HepG2 (cell line): ENCODE measurements around the gene MRPL58. TPM values are rescaled to one million over a fixed set of nuclear protein-coding genes. Genes with fewer than 3 reads are reported as not detected.

Experiments used
- CAMTA2 ChIP-seq: sonication (generic); formaldehyde crosslinking; IDR thresholded peaks from 2 replicates; pipeline ENCODE4 v1.4.0; 2020; ENCODE audit warnings: mild to moderate bottlenecking, missing genetic modification reagents, borderline replicate concordance
- EED ChIP-seq: sonication (generic); formaldehyde crosslinking; IDR thresholded peaks from 2 replicates; pipeline ENCODE4 v1.5.0; 2020; ENCODE audit warnings: mild to moderate bottlenecking, missing genetic modification reagents
- FOXJ3 ChIP-seq: sonication (generic); formaldehyde crosslinking; IDR thresholded peaks from 2 replicates; pipeline ENCODE4 v1.4.0; 2020; ENCODE audit warnings: missing genetic modification reagents, mild to moderate bottlenecking, borderline replicate concordance
- ZNF224 ChIP-seq: sonication (generic); formaldehyde crosslinking; IDR thresholded peaks from 2 replicates; pipeline ENCODE4 v1.5.0; 2020; ENCODE audit warnings: mild to moderate bottlenecking, missing genetic modification reagents
- polyA plus RNA-seq, 8 experiments: library from polyadenylated mRNA; depleted of rRNA in 3 of 8; stranded (reverse) in 7 of 8; unstranded in 1 of 8; fragments of >200 nt; fragmentation: Illumina TruSeq in 4 of 8; extraction: Trizol in 4 of 8; gene quantifications; 2 replicates each; pipeline versions ENCODE4 v1.2.1 to v1.2.3, GENCODE V29; 2011 to 2016; ENCODE audit warnings: low read depth in 4 of 8, missing spikeins in 1 of 8, mixed read lengths in 1 of 8; ENCODE audit not compliant: insufficient read depth in 1 of 8
- total RNA-seq, 5 experiments: library from RNA; depleted of rRNA; stranded (reverse); fragments of >200 nt; fragmentation: Illumina TruSeq; extraction: Trizol; gene quantifications; 2 replicates each; pipeline ENCODE4 v1.2.3, GENCODE V29; 2016; ENCODE audit warnings: low read depth in 1 of 5
- TF ChIP-seq, protein P1 (sequence below): sonication (generic); formaldehyde crosslinking; IDR thresholded peaks from 2 replicates; pipeline ENCODE4 v1.9.0; 2021; ENCODE audit warnings: mild to moderate bottlenecking, missing genetic modification reagents
- TF ChIP-seq, protein P2 (sequence below): sonication (generic); formaldehyde crosslinking; IDR thresholded peaks from 2 replicates; pipeline ENCODE4 v1.5.0; 2020; ENCODE audit warnings: mild to moderate bottlenecking, low read depth, missing genetic modification reagents, borderline replicate concordance

Gene MRPL58
- total and polyA plus RNA-seq, 2 of the 13 experiments (the other 11 are each of a cell fraction or from before 2014, with no cell fraction given): 44.9 to 68.9 TPM

DNA sequence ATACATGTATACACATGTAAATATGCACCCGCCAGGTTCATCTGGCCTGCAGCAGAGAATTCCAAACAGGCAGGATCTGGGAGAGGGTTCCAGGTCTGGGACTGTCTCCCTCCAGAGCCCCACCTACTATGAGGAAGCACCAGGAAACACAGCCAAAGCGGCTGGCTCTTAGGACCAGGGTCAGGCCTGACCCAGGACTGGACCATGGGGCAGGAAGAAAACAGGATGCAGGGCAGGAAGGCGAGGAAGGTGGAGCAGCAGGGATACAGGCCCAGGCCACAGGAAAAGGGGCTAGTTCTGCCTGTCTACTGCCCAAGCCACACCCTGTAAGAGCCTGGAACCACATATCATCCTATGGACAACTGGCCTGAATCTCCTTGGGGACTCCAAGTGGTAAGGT lies 42.1 kb upstream of the MRPL58 start (continued):
- TF ChIP-seq, protein P1, sequence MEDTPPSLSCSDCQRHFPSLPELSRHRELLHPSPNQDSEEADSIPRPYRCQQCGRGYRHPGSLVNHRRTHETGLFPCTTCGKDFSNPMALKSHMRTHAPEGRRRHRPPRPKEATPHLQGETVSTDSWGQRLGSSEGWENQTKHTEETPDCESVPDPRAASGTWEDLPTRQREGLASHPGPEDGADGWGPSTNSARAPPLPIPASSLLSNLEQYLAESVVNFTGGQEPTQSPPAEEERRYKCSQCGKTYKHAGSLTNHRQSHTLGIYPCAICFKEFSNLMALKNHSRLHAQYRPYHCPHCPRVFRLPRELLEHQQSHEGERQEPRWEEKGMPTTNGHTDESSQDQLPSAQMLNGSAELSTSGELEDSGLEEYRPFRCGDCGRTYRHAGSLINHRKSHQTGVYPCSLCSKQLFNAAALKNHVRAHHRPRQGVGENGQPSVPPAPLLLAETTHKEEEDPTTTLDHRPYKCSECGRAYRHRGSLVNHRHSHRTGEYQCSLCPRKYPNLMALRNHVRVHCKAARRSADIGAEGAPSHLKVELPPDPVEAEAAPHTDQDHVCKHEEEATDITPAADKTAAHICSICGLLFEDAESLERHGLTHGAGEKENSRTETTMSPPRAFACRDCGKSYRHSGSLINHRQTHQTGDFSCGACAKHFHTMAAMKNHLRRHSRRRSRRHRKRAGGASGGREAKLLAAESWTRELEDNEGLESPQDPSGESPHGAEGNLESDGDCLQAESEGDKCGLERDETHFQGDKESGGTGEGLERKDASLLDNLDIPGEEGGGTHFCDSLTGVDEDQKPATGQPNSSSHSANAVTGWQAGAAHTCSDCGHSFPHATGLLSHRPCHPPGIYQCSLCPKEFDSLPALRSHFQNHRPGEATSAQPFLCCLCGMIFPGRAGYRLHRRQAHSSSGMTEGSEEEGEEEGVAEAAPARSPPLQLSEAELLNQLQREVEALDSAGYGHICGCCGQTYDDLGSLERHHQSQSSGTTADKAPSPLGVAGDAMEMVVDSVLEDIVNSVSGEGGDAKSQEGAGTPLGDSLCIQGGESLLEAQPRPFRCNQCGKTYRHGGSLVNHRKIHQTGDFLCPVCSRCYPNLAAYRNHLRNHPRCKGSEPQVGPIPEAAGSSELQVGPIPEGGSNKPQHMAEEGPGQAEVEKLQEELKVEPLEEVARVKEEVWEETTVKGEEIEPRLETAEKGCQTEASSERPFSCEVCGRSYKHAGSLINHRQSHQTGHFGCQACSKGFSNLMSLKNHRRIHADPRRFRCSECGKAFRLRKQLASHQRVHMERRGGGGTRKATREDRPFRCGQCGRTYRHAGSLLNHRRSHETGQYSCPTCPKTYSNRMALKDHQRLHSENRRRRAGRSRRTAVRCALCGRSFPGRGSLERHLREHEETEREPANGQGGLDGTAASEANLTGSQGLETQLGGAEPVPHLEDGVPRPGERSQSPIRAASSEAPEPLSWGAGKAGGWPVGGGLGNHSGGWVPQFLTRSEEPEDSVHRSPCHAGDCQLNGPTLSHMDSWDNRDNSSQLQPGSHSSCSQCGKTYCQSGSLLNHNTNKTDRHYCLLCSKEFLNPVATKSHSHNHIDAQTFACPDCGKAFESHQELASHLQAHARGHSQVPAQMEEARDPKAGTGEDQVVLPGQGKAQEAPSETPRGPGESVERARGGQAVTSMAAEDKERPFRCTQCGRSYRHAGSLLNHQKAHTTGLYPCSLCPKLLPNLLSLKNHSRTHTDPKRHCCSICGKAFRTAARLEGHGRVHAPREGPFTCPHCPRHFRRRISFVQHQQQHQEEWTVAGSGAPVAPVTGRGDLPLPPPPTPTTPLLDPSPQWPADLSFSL (CRISPR knock-in tag): no peak
- TF ChIP-seq FOXJ3: no peak
- TF ChIP-seq, protein P2, sequence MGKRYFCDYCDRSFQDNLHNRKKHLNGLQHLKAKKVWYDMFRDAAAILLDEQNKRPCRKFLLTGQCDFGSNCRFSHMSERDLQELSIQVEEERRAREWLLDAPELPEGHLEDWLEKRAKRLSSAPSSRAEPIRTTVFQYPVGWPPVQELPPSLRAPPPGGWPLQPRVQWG (CRISPR knock-in tag): no peak
- no peak for TF ChIP-seq ZNF224 (CRISPR knock-in tag)
- TF ChIP-seq CAMTA2: no peak
- TF ChIP-seq EED (CRISPR knock-in tag): no peak
